HepG2 (cell line): ENCODE measurements around the gene C3orf80. TPM values are rescaled to one million over a fixed set of nuclear protein-coding genes. Genes with fewer than 3 reads are reported as not detected.
A peak's percentile ranks its signal among the peaks of the same experiment; 100 is the strongest.

ENCODE experiments used
- ATAC-seq: fragments of 200-7000 bp; cut with Tn5 transposase; 3 replicates; pipeline ENCODE4 v1.9.1; 2020; ENCODE audit warnings: mild to moderate bottlenecking, moderate library complexity
- BruUV-seq: library from RNA; stranded (reverse); fragments of 400-500 nt; replicated peaks from 2 replicates; lab custom pipeline; 2021; lab: Mats Ljungman, UMichigan
- CTCF ChIA-PET: fragments of 300-600 bp; formaldehyde crosslinking; extraction: SDS; loops from one replicate; lab custom pipeline; 2021; ENCODE audit warnings: low total read pairs, inconsistent platforms, low intra/inter-chr PET ratio; lab: Yijun Ruan, JAX
- POLR2A ChIA-PET: fragments of 350-600 bp; sonication (Branson Sonifier 250); formaldehyde crosslinking; loops from one replicate; lab custom pipeline; 2020; ENCODE audit warnings: antibody characterized with exemption, inconsistent platforms; lab: Yijun Ruan, JAX
- DNase-seq: peaks from one replicate; pipeline ENCODE4 v3.0.0-alpha.2; 2015; ENCODE audit warnings: low spot score
- FAIRE-seq: peaks from 3 replicates; lab custom pipeline; 2011; peaks lifted over from hg19 to GRCh38; lab: Jason Lieb, UNC
- H2AFZ ChIP-seq: one replicate; pipeline ENCODE4 v1.6.1; 2011; ENCODE audit warnings: low read length, inconsistent platforms
- H3K27ac ChIP-seq: fragments of 300-600 bp; 3 replicates; pipeline ENCODE4 v1.8.0; 2011; ENCODE audit warnings: mixed run types, mild to moderate bottlenecking, mixed read lengths, low read length, inconsistent platforms; ENCODE audit not compliant: insufficient read depth; ENCODE audit errors: extremely low read length
- H3K27me3 ChIP-seq, 2 experiments: fragments of 200-600 bp in 1 of 2; 2 replicates in 1 of 2; 3 replicates in 1 of 2; pipeline versions ENCODE4 v1.6.0 to v1.8.0; 2011; ENCODE audit warnings: low read length in 2 of 2, mild to moderate bottlenecking in 2 of 2, moderate library complexity in 2 of 2, inconsistent platforms in 1 of 2; ENCODE audit not compliant: insufficient read depth in 2 of 2, control insufficient read depth in 1 of 2
- H3K36me3 ChIP-seq, 2 experiments: fragments of 200-600 bp in 1 of 2; replicated peaks in 1 of 2; 2 replicates in 1 of 2; 3 replicates in 1 of 2; pipeline versions ENCODE4 v1.5.1 to v1.8.0; 2011; ENCODE audit warnings: low read length in 2 of 2, inconsistent platforms in 1 of 2; ENCODE audit not compliant: insufficient read depth in 2 of 2, control insufficient read depth in 1 of 2
- H3K4me1 ChIP-seq: 2 replicates; pipeline ENCODE4 v1.5.1; 2012; ENCODE audit warnings: low read length, inconsistent platforms; ENCODE audit not compliant: insufficient read depth
- H3K4me2 ChIP-seq: 2 replicates; pipeline ENCODE4 v1.6.0; 2011; ENCODE audit warnings: low read depth, low read length, inconsistent platforms
- H3K4me3 ChIP-seq, 3 experiments: fragments of 200-600 bp in 1 of 3; sonication (generic), shearing (Covaris generic) in 1 of 3; replicated peaks in 1 of 3; 2 replicates each; pipeline ENCODE4 v1.5.1; 2011 to 2016; ENCODE audit warnings: low read length in 3 of 3, inconsistent platforms in 2 of 3, low read depth in 2 of 3, mild to moderate bottlenecking in 2 of 3, control low read depth in 1 of 3, mixed read lengths in 1 of 3; ENCODE audit not compliant: insufficient read depth in 1 of 3
- H3K79me2 ChIP-seq: one replicate; pipeline ENCODE4 v1.6.1; 2011; ENCODE audit warnings: low read length, inconsistent platforms; ENCODE audit not compliant: insufficient read depth
- H3K9ac ChIP-seq: 2 replicates; pipeline ENCODE4 v1.6.0; 2011; ENCODE audit warnings: mild to moderate bottlenecking, low read depth, low read length, inconsistent platforms; ENCODE audit not compliant: insufficient read depth
- H3K9me3 ChIP-seq: 2 replicates; pipeline ENCODE4 v1.5.1; 2012; ENCODE audit warnings: mild to moderate bottlenecking, low read length
- H4K20me1 ChIP-seq: 2 replicates; pipeline ENCODE4 v1.6.0; 2011; ENCODE audit warnings: inconsistent platforms, mild to moderate bottlenecking, low read length, moderate library complexity; ENCODE audit not compliant: insufficient read depth
- ASH2L ChIP-seq: fragments of 300-600, 200-600 bp; sonication (generic); IDR thresholded peaks from 2 replicates; pipeline ENCODE4 v1.7.0; 2017; ENCODE audit warnings: low read depth, mild to moderate bottlenecking, moderate library complexity, mixed read lengths, low read length; ENCODE audit not compliant: insufficient read length
- FOXK1 ChIP-seq: sonication (generic); formaldehyde crosslinking; IDR thresholded peaks from 2 replicates; pipeline ENCODE4 v1.4.0; 2020; ENCODE audit warnings: low read depth, missing genetic modification reagents, borderline replicate concordance
- LCORL ChIP-seq, 2 experiments: fragments of 450-650 bp in 1 of 2; sonication (generic) in 1 of 2; formaldehyde crosslinking in 1 of 2; IDR thresholded peaks; 2 replicates each; pipeline versions ENCODE4 v1.5.0 to v1.6.1; 2017 to 2020; ENCODE audit warnings: antibody characterized with exemption in 1 of 2, missing genetic modification reagents in 1 of 2
- MYC ChIP-seq: sonication (generic); formaldehyde crosslinking; IDR thresholded peaks from 2 replicates; pipeline ENCODE4 v1.9.0; 2021; ENCODE audit warnings: missing genetic modification reagents, borderline replicate concordance
- NFE2 ChIP-seq: sonication (generic); formaldehyde crosslinking; IDR thresholded peaks from 2 replicates; pipeline ENCODE4 v1.4.0; 2020; ENCODE audit warnings: missing genetic modification reagents
- NONO ChIP-seq, 2 experiments: fragments of 450-650 bp in 1 of 2; sonication (generic) in 1 of 2; formaldehyde crosslinking in 1 of 2; IDR thresholded peaks in 1 of 2; conservative IDR thresholded peaks in 1 of 2; 2 replicates each; pipeline versions ENCODE4 v1.6.1 to v1.8.0; 2017 to 2022; ENCODE audit warnings: mild to moderate bottlenecking in 1 of 2, missing genetic modification reagents in 1 of 2, moderate library complexity in 1 of 2
- RAD51 ChIP-seq: fragments of 450-650 bp; IDR thresholded peaks from 2 replicates; pipeline ENCODE4 v1.6.1; 2016; ENCODE audit warnings: borderline replicate concordance
- SAFB2 ChIP-seq: sonication (generic); formaldehyde crosslinking; IDR thresholded peaks from 2 replicates; pipeline ENCODE4 v1.5.1; 2020; ENCODE audit warnings: missing genetic modification reagents, low read depth, mild to moderate bottlenecking, borderline replicate concordance
- SOX6 ChIP-seq, 2 experiments: fragments of 450-650 bp in 1 of 2; sonication (generic) in 1 of 2; formaldehyde crosslinking in 1 of 2; IDR thresholded peaks; 2 replicates each; pipeline versions ENCODE4 v1.4.0 to v1.6.1; 2017 to 2020; ENCODE audit warnings: antibody characterized with exemption in 1 of 2, mild to moderate bottlenecking in 1 of 2, missing genetic modification reagents in 1 of 2
- TEAD2 ChIP-seq: sonication (generic); formaldehyde crosslinking; IDR thresholded peaks from 2 replicates; pipeline ENCODE4 v1.9.0; 2021; ENCODE audit warnings: missing genetic modification reagents
- THRA ChIP-seq: sonication (generic); formaldehyde crosslinking; IDR thresholded peaks from 2 replicates; pipeline ENCODE4 v1.4.0; 2020; ENCODE audit warnings: missing genetic modification reagents, borderline replicate concordance
- ZBTB2 ChIP-seq: sonication (generic); formaldehyde crosslinking; IDR thresholded peaks from 2 replicates; pipeline ENCODE4 v1.8.0; 2022; ENCODE audit warnings: low read depth, missing genetic modification reagents
- ZSCAN20 ChIP-seq: sonication (generic); formaldehyde crosslinking; IDR thresholded peaks from 2 replicates; pipeline ENCODE4 v1.4.0; 2020; ENCODE audit warnings: missing genetic modification reagents, mild to moderate bottlenecking, borderline replicate concordance
- ZSCAN31 ChIP-seq: sonication (generic); formaldehyde crosslinking; IDR thresholded peaks from 2 replicates; pipeline ENCODE4 v1.5.0; 2020; ENCODE audit warnings: low read depth, mild to moderate bottlenecking, missing genetic modification reagents
- whole genome bisulfite sequencing: methylation state at CpG from one replicate; pipeline ENCODE4 v1.1.6; 2017; ENCODE audit warnings: low lambda C conversion rate; 5-methylcytosine and 5-hydroxymethylcytosine counted together
- in situ Hi-C: cut with HindIII; loops from 2 replicates; pipeline ENCODE4 v1.10.0; 2017; ENCODE audit warnings: low pct_unique_long_range_greater_than_20kb; ENCODE audit not compliant: extremely low pct_ligation_motif_present
- intact Hi-C: fragments of 100-400 bp; cut with micrococcal nuclease; formaldehyde crosslinking; loops from one replicate; pipeline ENCODE4 v1.10.0; 2022; ENCODE audit not compliant: unreplicated experiment
- polyA plus RNA-seq, 8 experiments: library from polyadenylated mRNA; depleted of rRNA in 3 of 8; stranded (reverse) in 7 of 8; unstranded in 1 of 8; fragments of >200 nt; fragmentation: Illumina TruSeq in 4 of 8; extraction: Trizol in 4 of 8; gene quantifications; 2 replicates each; pipeline versions ENCODE4 v1.2.1 to v1.2.3, GENCODE V29; 2011 to 2016; ENCODE audit warnings: low read depth in 4 of 8, missing spikeins in 1 of 8, mixed read lengths in 1 of 8; ENCODE audit not compliant: insufficient read depth in 1 of 8
- total RNA-seq, 5 experiments: library from RNA; depleted of rRNA; stranded (reverse); fragments of >200 nt; fragmentation: Illumina TruSeq; extraction: Trizol; gene quantifications; 2 replicates each; pipeline ENCODE4 v1.2.3, GENCODE V29; 2016; ENCODE audit warnings: low read depth in 1 of 5

The C3orf80 gene
- total and polyA plus RNA-seq, 2 of the 13 experiments (the other 11 are each of a cell fraction or from before 2014, with no cell fraction given) = 0.03 to 0.04 TPM

GRCh38 chr3:160226026-160226907 is 1.0 kb downstream of the C3orf80 start:
- peaks cover 8 to 29% of the 10 kb centered on the region in 2 experiments for H3K27me3 ChIP-seq
- BruUV-seq = no TSS peak
- in situ Hi-C loops (no loop called here), intact Hi-C loops (loop anchor here (5.0 kb wide), 3 partner anchors 106 to 194 kb away; no protein-coding TSS in a partner anchor)
- ChIA-PET CTCF (interaction anchor here (0.7 to 1.2 kb wide), 2 partner anchors 188 to 194 kb away, joined by 3 read pairs; no protein-coding TSS in a partner anchor), POLR2A (no interaction called here)
- no peaks in the 10 kb centered on the region for H3K9me3 ChIP-seq
- peak overlapping the region; percentile 57 to 73 (median 59); a peak in 5 of 6 replicates for H3K4me3 ChIP-seq
- FAIRE-seq = no peak
- ATAC-seq = peak; percentile 62
- 31% methylated on average over 28 of the region's 87 CpGs for WGBS
- H4K20me1 ChIP-seq = no peaks in the 10 kb centered on the region
- peak overlapping the region; percentile 88 for H3K4me2 ChIP-seq
- H3K27ac ChIP-seq = no peak overlapping the region
- no peaks in the 10 kb centered on the region for H3K79me2 ChIP-seq
- peaks cover 13% of the 10 kb centered on the region for H3K4me1 ChIP-seq
- H3K36me3 ChIP-seq = no peaks in the 10 kb centered on the region
- no peak for DNase-seq
- H2AFZ ChIP-seq = no peak overlapping the region
- no peak overlapping the region for H3K9ac ChIP-seq
- TF ChIP-seq NFE2 (CRISPR knock-in tag) (no peak), MYC (0 out of 2 replicates have a peak, but pooled peaks have one; percentile 1), SOX6 (IDR thresholded peaks at IDR 0.05) (no peak), SOX6 (CRISPR knock-in tag; IDR thresholded peaks at IDR 0.05) (0 out of 2 replicates have a peak, but pooled peaks have one; percentile 11), LCORL (IDR thresholded peaks at IDR 0.05) (no peak), LCORL (CRISPR knock-in tag; IDR thresholded peaks at IDR 0.05) (0 out of 2 replicates have a peak, but pooled peaks have one; percentile 18), TEAD2 (CRISPR knock-in tag) (no peak), RAD51 (no peak), THRA (CRISPR knock-in tag) (no peak), ZSCAN31 (CRISPR knock-in tag) (peak; percentile 16; the same call in 1 of the 2 replicates), NONO (IDR thresholded peaks at IDR 0.05) (no peak), NONO (CRISPR knock-in tag; conservative IDR thresholded peaks at IDR 0.05) (0 out of 2 replicates have a peak, but pooled peaks have one; percentile 12), FOXK1 (CRISPR knock-in tag) (no peak), ZSCAN20 (0 out of 2 replicates have a peak, but pooled peaks have one; percentile 28), ZBTB2 (0 out of 2 replicates have a peak, but pooled peaks have one; percentile 7), ASH2L (no peak), SAFB2 (CRISPR knock-in tag) (no peak)
